Measurements from ENCODE around the gene MTFR2.

The MTFR2 gene

GRCh38 chr6:136249811-136250685 is at the start of gene MTFR2:
Gene MTFR2 (minus strand): TSS chr6:136250311. CDS start chr6:136249099, 1,212 bp downstream.
- in situ Hi-C loops (cut with MboI; ENCODE audit: low sequenced_read_pairs): no loop called here

- in situ Hi-C loops (cut with MboI; ENCODE audit: low sequenced_read_pairs): loop anchor here (25.0 kb wide), 1 partner anchor 518 kb away; the partner anchor contains the start of gene PEX7
Observed at GRCh38 chr6:136294621-136295020, 44.5 kb upstream of the MTFR2 start.

- in situ Hi-C loops (cut with MboI; ENCODE audit: low sequenced_read_pairs): loop anchor here (25.0 kb wide), 1 partner anchor 522 kb away; the partner anchor contains the start of gene PEX7
Observed at GRCh38 chr6:136290410-136291010, 40.4 kb upstream of the MTFR2 start.

- in situ Hi-C loops (cut with MboI; ENCODE audit: low sequenced_read_pairs): loop anchor here (25.0 kb wide), 1 partner anchor 523 kb away; the partner anchor contains the start of gene PEX7
Observed at GRCh38 chr6:136289579-136290409, 39.7 kb upstream of the MTFR2 start, which contains the start of gene BCLAF1. Gene BCLAF1 (minus strand): TSS chr6:136289846. CDS start chr6:136279866, 9,980 bp downstream.

DNA sequence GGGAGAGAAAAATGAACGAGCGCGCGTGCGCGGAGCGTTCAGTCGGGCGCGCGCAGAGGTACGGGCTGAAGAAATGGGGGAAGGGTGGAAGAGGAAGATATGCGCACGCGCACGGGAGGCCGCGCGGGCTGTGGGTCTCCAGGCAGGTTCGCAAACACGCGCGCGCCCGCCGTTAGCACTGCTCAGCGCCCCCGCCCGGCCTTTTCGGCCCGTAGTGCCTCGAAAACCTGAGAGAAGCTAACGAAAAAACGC is 39.1 kb upstream of the MTFR2 start:
- in situ Hi-C loops (cut with MboI; ENCODE audit: low sequenced_read_pairs): loop anchor here (25.0 kb wide), 1 partner anchor 523 kb away; the partner anchor contains the start of gene PEX7

DNA sequence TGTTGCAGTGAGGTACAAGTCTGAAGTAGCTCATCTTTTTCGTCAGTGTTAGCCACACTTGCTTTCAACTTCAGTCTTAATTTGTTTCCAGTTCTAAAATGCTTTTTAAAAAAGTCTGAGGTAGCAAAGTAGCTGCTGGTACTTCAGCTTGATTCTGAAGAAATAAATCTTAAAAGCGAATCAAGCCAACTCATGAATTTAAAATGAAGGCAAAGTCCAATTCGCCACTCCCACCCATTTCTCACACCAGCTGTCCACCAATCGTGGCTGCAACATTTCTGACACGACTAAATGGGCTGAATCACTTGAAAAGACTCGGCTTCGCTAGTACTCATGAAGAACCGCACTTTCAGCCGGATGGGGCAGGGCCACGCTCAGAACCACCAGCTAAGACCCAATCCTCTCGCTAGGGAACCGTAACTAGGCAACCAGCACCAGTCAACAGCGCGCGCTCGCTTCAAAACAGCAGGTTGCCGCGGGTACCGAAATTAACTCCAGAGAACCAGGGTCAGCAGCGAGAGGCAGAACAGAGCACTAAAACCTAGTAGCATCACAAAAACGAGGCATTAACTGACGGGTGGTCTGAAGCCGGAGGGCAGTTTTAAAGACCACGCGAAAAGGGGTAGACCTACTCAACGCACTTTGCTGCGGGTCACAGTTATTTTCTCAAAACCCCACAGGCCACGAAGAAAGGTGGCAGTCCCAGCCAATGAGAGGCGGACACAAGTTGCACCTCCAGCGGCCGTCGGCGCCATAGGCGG is 38.6 kb upstream of the MTFR2 start:
- in situ Hi-C loops (cut with MboI; ENCODE audit: low sequenced_read_pairs): loop anchor here (25.0 kb wide), 1 partner anchor 524 kb away; the partner anchor contains the start of gene PEX7

- in situ Hi-C loops (cut with MboI; ENCODE audit: low sequenced_read_pairs): loop anchor here (25.0 kb wide), 1 partner anchor 527 kb away; the partner anchor contains the start of gene PEX7
Observed at GRCh38 chr6:136284909-136285308, 34.8 kb upstream of the MTFR2 start.

DNA sequence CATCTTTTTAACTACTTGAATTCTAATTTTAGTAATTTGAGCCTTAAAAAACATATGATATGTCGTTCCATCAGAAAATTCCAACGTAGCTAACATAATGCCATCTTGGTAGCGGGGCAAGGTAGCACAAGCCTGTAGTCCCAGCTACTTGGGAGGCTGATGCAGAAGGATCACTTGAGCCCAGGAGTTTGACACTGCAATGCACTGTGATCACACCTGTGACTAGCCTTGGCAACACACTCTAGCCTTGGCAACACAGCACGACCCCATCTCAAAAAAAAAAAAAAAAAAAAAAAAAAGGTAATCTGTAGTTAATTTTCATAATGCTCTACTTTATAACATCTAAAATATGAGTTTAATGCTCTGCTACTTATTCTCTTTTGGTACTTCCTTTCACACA is 32.8 kb upstream of the MTFR2 start:
- in situ Hi-C loops (cut with MboI; ENCODE audit: low sequenced_read_pairs): loop anchor here (25.0 kb wide), 1 partner anchor 529 kb away; the partner anchor contains the start of gene PEX7

GRCh38 chr6:136280032-136280609 is 30.0 kb upstream of the MTFR2 start:
- in situ Hi-C loops (cut with MboI; ENCODE audit: low sequenced_read_pairs): loop anchor here (25.0 kb wide), 1 partner anchor 532 kb away; the partner anchor contains the start of gene PEX7

- in situ Hi-C loops (cut with MboI; ENCODE audit: low sequenced_read_pairs): no loop called here
Observed at GRCh38 chr6:136274062-136274461, 24.0 kb upstream of the MTFR2 start.

GRCh38 chr6:136265101-136265500 is 15.0 kb upstream of the MTFR2 start:
- in situ Hi-C loops (cut with MboI; ENCODE audit: low sequenced_read_pairs): no loop called here

DNA sequence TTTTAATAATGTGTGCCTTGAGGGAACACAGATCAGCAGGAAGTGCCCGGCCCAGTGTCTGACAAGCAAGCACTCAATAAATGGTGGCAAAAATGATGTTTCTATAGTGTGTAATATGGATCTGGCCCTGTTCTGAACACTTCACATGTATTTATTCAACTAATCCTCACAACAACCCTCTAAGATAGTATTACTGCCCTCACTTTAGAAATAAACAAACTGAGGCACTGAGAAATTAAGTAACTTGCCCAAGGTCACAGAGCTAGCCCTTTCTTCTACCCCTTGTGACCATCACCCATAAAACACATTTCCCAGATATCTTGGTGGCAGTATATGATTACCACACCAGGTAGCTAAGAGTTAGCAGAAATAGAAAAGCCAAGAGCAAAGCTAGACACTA is 12.8 kb upstream of the MTFR2 start:
- in situ Hi-C loops (cut with MboI; ENCODE audit: low sequenced_read_pairs): no loop called here

DNA sequence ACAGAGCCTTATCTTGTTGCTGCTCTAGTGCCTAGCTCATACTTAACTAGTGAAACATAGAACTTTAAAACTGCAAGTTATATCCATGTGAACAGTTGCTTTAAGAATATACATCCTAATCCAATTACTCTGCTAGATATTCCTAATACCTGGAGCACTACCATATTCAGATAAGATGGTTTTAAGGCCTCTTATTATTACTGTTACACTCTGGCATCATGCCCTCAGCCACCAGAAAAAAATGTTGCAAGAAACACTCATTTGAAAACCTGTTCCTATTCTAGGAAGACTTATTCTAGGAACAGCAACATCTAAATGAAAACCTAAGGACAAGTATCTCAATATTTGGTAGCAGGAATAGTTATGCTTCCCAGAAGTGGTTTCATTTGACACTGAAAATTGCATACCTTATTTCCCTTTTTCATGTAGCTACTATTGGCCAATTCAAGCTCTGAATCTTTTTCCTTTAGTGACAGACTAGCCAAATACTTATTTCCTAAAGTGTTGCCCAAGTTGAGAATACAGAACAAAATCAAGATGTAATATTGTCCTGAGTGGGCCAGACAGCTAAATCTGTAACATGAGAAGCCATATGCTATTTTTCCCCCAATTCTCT is 4.8 kb upstream of the MTFR2 start:
- in situ Hi-C loops (cut with MboI; ENCODE audit: low sequenced_read_pairs): no loop called here

DNA sequence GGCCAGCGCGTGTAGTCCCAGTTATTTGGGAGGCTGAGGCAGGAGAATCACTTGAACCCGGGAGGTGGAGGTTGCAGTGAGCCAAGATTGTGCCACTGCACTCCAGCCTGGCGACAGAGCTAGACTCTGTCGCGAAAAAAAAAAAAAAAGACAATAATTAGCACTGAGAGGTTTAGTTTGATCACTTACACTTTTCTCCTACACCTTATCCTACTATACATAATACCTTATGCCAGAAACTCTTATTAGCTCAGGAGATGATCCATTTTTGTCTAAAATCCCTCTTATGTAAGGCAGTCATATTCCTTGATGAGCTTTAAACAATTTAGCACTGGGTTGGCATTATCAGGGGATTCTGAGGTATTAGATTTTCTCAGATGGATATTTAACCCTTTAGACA is 3.6 kb upstream of the MTFR2 start:
- in situ Hi-C loops (cut with MboI; ENCODE audit: low sequenced_read_pairs): no loop called here

GRCh38 chr6:136252441-136252840 is 2.3 kb upstream of the MTFR2 start:
- in situ Hi-C loops (cut with MboI; ENCODE audit: low sequenced_read_pairs): no loop called here

DNA sequence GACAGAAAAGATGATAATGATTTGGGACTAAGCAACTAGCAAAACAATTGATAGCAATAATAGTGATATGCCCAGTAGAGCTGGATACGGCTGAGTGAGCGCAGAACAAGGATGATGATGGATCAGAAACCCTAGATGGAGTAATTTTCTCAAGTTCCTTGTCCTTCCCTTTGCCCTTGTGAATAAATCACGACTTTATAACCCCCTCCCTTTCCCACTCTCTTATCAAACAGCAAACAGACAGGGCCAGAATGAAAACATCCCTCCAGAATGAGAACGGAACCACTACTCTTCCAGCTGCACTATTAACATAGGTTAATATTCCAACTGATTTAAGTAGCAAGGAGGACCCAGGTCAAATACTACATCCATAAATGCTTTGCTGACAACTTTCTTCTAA is 1.3 kb upstream of the MTFR2 start:
- in situ Hi-C loops (cut with MboI; ENCODE audit: low sequenced_read_pairs): no loop called here

- in situ Hi-C loops (cut with MboI; ENCODE audit: low sequenced_read_pairs): no loop called here
Observed at GRCh38 chr6:136250686-136251008, 536 bp upstream of the MTFR2 start.

DNA sequence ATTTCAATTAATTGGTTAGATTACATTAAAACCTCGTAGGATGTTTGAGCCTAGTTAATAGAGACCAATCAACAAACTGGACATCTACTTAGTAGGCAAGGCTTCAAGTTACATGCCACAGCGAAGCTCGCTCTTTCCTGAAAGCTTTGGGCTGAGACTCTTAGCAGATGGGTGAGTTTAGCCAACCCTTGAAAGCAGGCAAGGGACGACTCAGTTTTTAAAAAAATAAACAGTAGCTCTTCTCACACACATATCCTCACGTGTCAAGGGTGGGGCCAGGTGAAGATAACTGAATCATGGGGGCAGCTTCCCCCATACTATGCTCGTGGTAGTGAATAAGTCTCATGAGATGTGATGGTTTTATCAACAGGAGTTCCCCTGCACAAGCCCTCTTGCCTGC is 775 bp downstream of the MTFR2 start:
- in situ Hi-C loops (cut with MboI; ENCODE audit: low sequenced_read_pairs): no loop called here

DNA sequence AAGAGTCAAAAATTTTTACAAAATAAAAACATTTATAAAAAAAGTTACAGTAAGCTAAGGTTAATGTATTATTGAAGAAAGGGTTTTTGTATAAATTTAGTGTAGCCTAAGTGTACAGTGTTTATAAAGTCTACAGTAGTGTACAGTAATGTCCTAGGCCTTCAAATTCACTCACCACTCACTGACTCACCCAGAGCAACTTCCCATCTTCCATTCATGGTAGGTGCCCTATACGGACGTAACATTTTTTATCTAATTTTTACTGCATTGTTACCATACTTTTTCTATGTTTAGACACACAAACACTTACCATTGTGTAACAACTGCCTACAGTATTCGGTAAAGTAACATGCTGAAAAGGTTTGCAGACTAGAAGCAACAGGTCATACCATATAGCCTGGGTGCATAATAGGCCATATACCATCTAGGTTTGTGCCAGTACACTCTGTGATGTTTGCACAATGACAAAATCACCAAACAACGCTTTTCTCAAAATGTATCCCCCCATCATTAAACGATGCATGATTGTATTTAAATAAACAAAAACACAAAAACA is 6.0 kb downstream of the MTFR2 start:
- in situ Hi-C loops (cut with MboI; ENCODE audit: low sequenced_read_pairs): no loop called here

Data from HL-60/S4 treated with phorbol 12-myristate 13-acetate at 8.2 ng/mL for 4 days and 3 days (cell line).